ENCODE results near the gene SERPINA4. TPM values are rescaled to one million over a fixed set of nuclear protein-coding genes. Genes with fewer than 3 reads are reported as not detected.

Gene SERPINA4
- total RNA-seq, 1 experiment from 2014 or later = not detected

DNA sequence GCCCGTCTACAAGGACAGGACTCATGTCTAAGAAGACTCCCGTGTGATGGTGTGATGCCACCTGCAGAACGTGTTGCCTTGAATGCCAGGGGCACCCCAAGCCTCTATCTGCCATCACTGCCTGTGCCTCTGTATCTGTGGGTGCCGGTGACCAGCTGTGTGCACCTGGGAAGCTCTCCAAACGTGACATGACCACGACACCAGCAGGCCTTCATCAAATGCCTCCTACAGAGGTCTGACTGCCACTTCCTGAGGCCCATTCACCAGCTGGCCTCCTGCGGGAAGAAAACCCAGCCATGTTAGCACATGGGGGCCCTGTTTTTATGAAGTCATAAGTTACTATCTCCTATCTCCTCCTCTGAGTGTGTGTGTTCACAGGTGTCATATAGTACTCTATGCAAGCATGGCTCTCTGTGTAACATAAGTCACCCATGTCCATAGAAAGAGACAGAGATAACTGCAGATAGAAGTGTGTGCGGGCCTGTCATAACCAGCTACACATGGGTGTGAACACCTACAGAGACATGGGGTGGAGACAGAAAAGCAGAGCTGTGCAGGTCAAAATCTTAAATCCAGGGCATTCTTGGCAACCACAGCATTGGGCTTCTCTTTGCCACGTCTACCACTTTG lies 18.3 kb upstream of the SERPINA4 start:
- no peak overlapping the region for H3K9ac ChIP-seq (ENCODE audit: extremely low read depth, insufficient read length, low read length)
- H4K5ac ChIP-seq (ENCODE audit: insufficient read length, low read depth, low read length) = no peak overlapping the region
- H3K27ac ChIP-seq (ENCODE audit: insufficient read length, low read depth, low read length) = no peak overlapping the region
- H3K4me2 ChIP-seq (ENCODE audit: insufficient read depth, insufficient read length, low read length) = no peak overlapping the region
- no peak overlapping the region for H2BK12ac ChIP-seq (ENCODE audit: insufficient read length, low read depth, low read length)
- no peak overlapping the region for H3T11ph ChIP-seq (ENCODE audit: low read length)
- no peak overlapping the region for H2BK20ac ChIP-seq (ENCODE audit: low read depth, low read length, poor library complexity, severe bottlenecking)
- H2BK5ac ChIP-seq (ENCODE audit: insufficient read length, low read length) = no peak overlapping the region
- TF ChIP-seq, protein P1, sequence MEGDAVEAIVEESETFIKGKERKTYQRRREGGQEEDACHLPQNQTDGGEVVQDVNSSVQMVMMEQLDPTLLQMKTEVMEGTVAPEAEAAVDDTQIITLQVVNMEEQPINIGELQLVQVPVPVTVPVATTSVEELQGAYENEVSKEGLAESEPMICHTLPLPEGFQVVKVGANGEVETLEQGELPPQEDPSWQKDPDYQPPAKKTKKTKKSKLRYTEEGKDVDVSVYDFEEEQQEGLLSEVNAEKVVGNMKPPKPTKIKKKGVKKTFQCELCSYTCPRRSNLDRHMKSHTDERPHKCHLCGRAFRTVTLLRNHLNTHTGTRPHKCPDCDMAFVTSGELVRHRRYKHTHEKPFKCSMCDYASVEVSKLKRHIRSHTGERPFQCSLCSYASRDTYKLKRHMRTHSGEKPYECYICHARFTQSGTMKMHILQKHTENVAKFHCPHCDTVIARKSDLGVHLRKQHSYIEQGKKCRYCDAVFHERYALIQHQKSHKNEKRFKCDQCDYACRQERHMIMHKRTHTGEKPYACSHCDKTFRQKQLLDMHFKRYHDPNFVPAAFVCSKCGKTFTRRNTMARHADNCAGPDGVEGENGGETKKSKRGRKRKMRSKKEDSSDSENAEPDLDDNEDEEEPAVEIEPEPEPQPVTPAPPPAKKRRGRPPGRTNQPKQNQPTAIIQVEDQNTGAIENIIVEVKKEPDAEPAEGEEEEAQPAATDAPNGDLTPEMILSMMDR (conservative IDR thresholded peaks at IDR 0.05) = no peak
- H3K23me2 ChIP-seq (ENCODE audit: insufficient read length, low read depth, low read length, poor library complexity, severe bottlenecking) = no peaks in the 10 kb centered on the region
- Mint-ChIP-seq H3K4me3 (no peak overlapping the region), H3K27me3 (ENCODE audit: low read depth) (peaks cover 3% of the 10 kb centered on the region; the same call in 1 of the 2 replicates), H3K27ac (peak overlapping the region in 1 of 3 experiments; percentile 28; a peak in 1 of 7 replicates), H3K36me3 (ENCODE audit: insufficient read depth in 1 of 3, low read depth in 3 of 3) (no peaks in the 10 kb centered on the region), H3K4me1 (peaks cover 22 to 37% of the 10 kb centered on the region in 2 experiments), H3K9me3 (no peaks in the 10 kb centered on the region; a peak in 1 of 5 replicates)
- H2BK15ac ChIP-seq (ENCODE audit: low read depth, low read length) = no peak overlapping the region
- no peaks in the 10 kb centered on the region for H3K27me3 ChIP-seq (ENCODE audit: insufficient read depth, low read length)
- no peak overlapping the region for H2AK5ac ChIP-seq (ENCODE audit: insufficient read length, low read length)
- H3K56ac ChIP-seq (ENCODE audit: insufficient read length, low read depth, low read length) = no peak overlapping the region
- H2AFZ ChIP-seq (ENCODE audit: low read length) = no peak overlapping the region
- H3K23ac ChIP-seq (ENCODE audit: insufficient read length, low read depth, low read length) = no peak overlapping the region
- H3K4me1 ChIP-seq (ENCODE audit: insufficient read depth, low read length) = peaks cover 1% of the 10 kb centered on the region; the same call in 1 of the 2 replicates
- WGBS (ENCODE audit: extremely low coverage, insufficient read length, low lambda C conversion rate) = no CpG with 5 or more reads among the region's 9 CpGs
- no peaks in the 10 kb centered on the region for H4K20me1 ChIP-seq (ENCODE audit: control insufficient read depth, insufficient read depth, insufficient read length)
- H3K79me1 ChIP-seq (ENCODE audit: insufficient read depth, low read depth, low read length, poor library complexity, severe bottlenecking) = no peaks in the 10 kb centered on the region
- H4K91ac ChIP-seq (ENCODE audit: insufficient read length, low read depth, low read length) = no peak overlapping the region
- peak overlapping the region; percentile 21; the same call in 1 of the 2 replicates for H3K14ac ChIP-seq (ENCODE audit: insufficient read depth, low read length)
- no peak overlapping the region for H3K4ac ChIP-seq (ENCODE audit: low read depth, low read length)
- H3K79me2 ChIP-seq (ENCODE audit: insufficient read depth, low read length) = no peaks in the 10 kb centered on the region
- H2BK120ac ChIP-seq (ENCODE audit: low read depth, low read length, poor library complexity, severe bottlenecking) = no peak overlapping the region
- no peaks in the 10 kb centered on the region for H3K9me3 ChIP-seq (ENCODE audit: control insufficient read depth, low read depth, low read length)
- H4K8ac ChIP-seq (replicated peaks; ENCODE audit: insufficient read length, low read depth, low read length) = no peak overlapping the region
- no peak overlapping the region for H3K18ac ChIP-seq (ENCODE audit: insufficient read length, low read depth, low read length)
- no peak for DNase-seq

Data from H9 (cell line).